HL-60/S4 (cell line): Measurements from ENCODE around the gene SPTSSB.

Source experiments
- in situ Hi-C: fragments of 300-500 bp; cut with MboI; formaldehyde crosslinking; loops from 2 replicates; pipeline ENCODE4 v1.14.3; 2022; ENCODE audit warnings: low sequenced_read_pairs

SPTSSB gene

DNA sequence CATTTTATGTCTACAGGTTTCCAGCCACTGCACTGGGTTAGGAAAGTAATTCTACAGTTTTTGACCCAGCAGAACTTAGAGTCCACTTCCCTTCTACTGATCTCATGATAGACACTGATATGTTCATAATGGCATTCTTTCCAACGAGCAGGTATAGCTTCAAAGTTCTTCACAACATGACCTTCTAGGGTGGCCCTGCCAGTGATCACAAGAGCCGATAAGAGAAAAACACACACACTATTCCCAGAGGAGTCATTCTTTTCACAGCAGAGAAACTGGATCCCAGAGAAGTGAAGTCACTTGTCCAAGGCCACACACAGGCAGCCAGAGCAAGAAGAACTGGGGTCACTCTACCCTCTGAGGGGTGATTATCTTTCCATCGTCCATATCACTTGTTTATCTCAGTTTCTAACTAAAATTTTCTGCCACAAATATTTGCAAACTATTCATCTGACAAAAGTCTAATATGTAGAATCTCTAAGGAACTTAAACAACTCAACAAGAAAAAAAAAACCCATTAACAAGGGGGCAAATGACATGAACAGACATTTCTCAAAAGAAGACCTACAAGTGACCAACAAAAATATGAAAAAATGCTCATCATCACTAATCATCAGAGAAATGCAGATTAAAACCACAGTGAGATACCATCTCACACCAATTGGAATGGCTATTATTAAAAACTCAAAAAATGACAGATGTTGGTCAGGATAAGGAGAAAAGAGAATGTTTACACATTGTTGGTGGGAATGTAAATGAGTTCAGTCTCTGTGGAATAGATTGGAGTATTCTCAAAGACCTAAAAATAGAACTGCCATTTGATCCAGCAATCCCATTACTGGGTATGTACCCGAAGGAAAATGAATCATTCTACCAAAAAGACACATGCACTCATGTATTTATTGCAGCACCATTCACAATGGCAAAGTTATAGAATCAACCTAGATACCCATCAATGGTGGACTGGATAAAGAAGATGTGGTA lies 31.5 kb downstream of the SPTSSB start:
- in situ Hi-C loops, result no loop called here

DNA sequence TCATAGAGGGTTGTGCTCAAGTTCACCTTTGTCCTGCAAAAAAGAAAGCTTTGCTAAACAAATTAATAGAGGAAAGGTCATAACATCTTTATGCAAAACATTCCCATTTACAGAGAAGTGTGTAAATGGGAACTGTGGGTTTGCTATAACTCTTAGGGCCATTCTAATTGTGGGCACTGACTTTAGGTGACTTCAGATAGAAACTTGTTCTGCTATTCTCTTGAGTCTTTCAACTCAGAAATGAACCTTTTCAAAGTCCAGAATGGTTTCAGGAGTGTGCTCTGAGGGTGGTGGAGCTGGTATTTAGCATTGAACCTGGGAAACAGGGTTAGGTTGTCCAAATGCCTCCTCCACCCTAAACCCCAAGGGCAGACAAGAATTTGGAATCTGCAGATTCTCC lies 34.0 kb downstream of the SPTSSB start:
- in situ Hi-C loops, result no loop called here

DNA sequence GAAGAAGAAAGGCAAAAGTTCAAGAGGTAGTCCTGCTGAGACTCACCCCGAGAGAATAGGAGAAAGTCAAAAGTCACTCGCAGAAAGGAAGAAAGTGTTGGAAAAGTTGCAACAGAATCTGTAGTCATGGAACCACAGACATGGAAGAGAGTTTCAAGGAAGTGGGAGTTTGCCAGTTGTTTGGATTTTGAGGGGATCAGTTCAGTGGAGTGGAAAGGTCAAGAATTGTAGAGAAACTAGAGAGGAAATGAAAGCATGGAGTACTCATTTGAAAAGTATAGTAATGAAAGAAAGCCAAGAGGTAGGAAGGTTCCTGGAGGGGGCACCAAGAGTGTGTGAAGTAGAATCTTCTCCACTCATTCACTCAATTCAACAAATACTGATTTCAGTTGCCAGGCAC lies 34.7 kb downstream of the SPTSSB start:
- in situ Hi-C loops, result no loop called here

DNA sequence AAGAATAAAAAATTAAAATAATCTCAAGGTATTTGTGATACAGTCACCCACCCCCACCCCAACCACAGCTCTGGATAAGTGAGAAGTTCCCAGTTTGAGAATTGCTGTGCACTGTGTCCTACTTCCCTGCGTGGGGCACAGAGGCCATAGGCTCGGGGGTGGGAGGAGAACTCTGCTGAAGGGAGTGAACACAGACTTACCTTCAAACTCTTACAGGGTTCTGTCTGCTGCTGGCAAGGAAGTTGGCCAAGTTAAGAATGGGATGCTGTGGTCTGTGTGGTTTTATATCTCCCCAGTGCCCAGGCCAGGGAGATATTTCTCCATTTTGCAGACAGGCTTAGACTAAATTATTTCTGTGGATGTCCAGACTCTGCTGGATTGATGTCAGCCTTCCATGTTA lies 37.6 kb downstream of the SPTSSB start:
- in situ Hi-C loops, result no loop called here

DNA sequence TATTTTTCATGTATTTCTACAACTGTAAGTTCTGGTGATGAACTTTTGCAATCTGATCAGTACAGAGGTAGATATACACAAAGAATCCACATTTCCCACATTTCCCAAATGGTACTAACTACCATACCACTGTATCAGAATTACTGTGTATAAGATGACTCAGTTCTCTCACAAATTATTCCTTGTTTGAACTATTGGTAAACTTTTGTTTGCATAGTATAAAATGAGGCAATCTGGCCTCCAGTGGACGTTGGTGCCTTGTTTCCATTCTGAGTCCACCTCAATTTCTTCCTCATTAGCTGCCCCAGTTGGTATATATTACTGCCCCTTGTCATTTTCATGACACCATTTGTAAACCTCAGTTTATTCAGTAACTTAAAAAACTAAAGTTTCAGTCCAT lies 38.5 kb downstream of the SPTSSB start:
- in situ Hi-C loops, result no loop called here

DNA sequence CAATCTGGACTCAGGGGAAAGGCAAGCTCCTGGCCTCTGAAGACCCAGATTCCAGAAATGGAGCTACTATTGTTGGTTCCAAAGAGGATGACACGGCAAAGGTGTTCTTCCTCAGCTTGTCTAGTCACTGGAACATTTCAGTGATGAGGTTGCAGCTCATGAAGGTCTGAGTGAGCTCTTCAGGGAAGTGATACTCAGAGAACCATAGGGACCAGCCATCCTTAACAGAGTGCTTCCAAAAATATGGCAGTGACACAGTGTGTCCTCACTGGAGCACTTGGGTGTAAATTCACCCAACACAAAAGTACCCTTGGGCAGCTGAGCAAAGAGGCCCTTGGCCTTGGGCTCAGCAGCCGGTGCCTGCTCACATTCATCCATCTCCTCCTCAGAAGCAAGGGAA lies 46.3 kb downstream of the SPTSSB start:
- in situ Hi-C loops, result no loop called here

DNA sequence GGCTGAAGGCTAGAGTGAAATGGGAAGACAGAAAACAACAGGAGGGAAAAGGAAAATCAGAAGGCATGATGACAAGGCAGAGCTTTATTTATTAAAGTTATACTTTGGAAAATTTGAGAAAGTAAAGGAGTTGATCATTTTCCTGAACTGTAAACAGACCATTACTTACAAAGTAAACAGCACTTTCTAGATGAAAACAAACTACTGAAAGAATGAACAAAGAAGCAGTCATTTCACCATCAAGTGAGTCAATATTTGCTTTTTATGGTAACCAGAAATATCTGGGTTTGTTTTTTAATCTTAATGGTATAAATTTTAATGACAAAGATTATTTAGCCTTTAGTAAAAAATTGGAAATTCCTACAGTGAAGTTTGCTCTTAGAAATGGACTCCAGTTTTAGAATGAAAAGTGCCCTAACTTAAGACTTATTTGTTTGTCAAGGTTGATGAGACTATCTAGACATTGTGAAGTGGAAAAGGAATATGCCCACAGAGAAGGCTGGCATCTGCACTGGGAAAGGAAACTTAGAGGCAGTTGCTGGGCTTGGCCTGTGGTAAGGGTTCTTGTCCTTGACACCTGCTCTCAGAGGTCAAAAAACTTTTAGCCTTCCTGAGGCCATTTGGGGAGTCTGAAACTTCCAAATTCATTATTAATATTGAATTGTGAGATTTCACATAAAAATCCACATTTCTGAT lies 47.2 kb downstream of the SPTSSB start:
- in situ Hi-C loops, result no loop called here

DNA sequence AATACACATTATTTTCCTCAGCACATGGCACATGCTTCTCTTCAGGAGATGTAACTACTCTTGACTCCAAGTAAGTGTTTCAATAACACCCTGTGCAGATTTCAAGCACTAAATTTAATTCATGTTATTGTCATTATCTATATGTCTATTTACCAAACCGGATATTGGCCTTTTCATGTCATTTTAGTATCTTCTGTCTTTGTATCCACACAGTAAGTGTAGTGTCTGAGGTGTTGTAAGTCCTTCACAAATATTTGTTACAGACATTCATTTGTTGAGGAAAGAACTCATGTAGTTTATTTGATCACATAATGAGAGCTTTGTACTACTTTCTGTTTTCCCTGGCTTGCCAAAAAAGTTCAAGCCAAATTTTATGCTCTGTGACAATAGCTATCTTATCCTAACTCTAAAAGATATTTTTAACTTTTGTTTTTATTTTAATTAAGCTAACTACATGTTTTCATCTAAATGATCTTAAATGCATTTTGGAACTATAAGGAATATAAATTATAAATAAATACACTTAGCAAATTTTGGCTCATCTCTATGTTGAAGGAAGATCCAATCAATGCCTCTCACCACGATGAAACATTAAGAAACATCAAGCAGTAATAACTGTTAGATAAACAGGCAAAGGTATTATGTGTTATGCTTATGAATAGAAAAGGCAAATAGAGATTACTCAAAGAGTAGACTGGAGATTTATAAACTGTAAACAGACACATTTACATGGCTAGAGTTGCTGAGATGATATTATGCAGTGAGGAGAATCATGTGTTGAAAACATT lies 48.3 kb downstream of the SPTSSB start:
- in situ Hi-C loops, result no loop called here

DNA sequence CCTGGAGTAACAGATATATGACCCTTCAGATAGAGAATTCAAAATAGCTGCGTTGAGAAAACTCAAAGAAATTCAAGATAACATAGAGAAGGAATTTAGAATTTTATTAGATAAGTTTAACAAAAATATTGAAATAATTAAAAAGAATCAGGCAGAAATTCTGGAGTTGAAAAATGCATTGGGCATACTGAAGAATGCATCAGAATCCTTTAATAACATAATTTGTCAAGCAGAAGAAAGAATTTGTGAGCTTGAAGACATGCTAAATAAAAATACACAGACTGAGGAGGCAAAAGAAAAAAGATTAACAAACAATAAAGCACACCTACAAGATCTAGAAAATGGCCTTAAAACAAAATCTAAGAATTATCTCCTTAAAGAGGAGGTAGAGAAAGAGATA lies 50.5 kb downstream of the SPTSSB start:
- in situ Hi-C loops, result no loop called here

DNA sequence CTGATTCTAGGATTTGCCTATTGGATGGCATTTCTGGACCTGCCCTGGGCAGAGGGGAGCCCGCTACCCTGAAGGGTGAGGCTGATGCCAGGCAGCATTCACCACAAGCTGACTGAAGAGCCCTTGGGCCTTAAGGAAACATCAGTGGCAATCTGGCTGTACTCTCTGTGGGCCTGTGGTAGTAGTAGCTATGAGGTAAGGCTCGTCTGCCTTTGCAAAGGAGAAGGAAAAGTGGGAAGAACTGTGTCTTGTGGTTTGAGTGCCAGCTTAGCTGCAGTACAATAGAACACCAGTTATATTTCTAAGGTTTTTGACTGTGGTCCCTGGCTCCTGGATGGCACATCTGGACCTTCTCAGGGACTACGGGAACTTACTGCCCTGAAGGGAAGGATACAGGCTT lies 51.5 kb downstream of the SPTSSB start:
- in situ Hi-C loops, result no loop called here

DNA sequence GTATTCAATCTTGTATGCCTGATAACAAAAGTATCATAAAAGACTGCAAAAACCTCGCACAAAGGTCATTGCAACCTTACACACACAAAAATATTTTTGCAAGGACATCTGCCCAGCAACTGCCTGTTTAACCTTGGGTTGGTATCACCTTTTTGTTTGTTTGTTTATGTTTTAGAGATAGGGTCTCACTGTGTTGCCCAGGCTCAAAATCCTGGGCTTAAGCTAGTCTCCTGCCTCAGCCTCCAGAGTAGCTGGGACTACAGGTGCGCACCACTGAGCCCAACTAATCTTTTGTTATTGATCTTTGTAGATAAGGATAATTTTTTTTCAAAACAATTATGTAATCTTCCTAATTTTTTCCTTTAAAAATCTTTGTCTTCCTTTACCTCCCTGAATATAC lies 54.2 kb downstream of the SPTSSB start:
- in situ Hi-C loops, result no loop called here

DNA sequence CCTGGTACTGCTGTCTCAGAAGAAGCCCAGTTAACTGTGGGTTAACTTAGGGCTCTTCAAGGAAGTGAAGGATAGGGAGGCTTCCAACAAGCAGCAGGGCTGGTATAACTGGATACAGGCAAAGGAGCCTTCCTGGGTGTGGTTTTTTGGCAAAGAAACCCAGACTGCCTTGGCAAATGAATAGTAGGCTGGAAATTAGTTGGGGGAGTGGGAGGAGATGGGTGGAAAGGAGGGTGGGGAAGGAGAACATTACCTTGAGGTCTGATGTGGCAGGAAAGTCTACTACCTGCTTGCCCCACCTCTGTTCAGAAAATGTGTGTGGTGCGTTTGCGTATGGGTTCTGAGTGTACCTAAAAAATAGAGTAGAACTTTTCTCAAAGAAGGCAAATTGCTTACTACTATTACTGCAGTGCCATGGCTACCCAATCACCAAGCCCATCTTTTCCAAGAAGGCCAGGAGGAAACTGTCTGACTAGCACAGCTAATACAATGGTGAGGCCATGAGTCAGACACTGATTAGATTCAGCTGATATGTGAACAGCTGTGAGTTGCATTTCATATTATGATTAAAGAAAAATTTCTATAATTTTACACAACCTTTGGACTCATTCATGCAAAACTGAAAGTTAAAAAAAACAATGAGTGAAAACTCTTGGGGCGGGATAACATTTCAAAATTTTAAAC lies 55.2 kb downstream of the SPTSSB start:
- in situ Hi-C loops, result no loop called here

DNA sequence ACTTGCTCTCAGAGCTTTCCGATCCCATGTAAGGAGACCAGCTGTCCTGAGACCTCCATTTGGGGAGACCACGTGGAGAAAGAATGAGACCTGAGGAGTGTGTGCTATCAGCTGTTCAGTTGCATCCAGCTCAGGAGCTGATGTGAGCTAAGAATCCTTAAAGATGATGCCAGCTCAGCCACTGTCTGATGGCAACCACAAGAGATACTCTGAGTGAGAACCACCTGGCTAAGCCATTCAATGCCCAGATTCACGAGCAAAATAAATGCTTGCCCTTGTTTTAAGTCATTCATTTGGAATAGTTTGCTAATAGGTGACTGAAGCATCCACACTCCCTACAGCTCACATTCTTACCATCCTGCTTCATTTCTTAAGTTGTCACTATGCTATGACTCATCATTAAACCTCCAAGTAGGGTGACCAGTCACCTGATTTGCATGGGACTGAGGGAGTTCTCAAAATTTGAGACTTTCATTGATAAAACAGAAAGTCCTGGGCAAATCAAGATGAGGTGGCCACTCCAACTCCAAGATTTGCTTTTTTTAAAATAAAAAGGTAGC lies 56.4 kb downstream of the SPTSSB start:
- in situ Hi-C loops, result no loop called here

DNA sequence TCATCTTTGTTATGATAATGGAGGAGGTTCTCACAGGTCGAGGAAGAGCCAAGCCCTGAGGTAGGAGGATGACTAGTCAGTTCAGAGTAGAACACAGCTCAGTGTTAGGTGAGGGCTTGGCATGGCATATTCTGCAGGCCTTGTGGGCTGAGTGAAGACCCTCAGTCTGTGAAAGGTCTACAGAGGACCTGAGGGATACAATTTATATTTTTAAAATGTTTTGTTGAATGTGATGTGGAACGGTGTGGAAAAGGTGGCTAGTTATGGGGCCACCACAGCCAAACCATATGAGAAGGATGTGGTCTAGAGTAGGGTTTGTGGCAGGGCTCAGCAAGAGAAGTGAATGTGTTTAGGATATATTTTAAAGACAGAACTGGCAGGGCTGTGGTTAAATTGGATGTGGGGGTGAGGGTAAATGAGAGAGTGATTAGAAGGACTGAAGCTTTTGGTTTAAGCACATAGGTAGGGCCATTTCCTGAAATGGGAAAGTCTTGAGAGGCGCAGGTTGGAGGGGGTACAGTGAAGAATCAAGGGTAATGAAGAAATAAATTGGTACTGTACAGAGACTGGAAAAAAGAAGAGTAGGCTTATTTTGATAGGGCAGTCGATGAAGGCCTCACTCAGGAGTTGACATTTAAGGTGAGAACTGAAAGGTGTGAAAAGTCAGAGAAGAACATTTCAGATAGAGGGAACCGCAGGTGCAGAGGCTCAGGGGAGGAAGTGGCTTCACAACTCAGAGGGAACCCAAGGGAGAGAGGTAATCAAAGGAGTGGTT lies 60.5 kb downstream of the SPTSSB start:
- in situ Hi-C loops, result no loop called here

DNA sequence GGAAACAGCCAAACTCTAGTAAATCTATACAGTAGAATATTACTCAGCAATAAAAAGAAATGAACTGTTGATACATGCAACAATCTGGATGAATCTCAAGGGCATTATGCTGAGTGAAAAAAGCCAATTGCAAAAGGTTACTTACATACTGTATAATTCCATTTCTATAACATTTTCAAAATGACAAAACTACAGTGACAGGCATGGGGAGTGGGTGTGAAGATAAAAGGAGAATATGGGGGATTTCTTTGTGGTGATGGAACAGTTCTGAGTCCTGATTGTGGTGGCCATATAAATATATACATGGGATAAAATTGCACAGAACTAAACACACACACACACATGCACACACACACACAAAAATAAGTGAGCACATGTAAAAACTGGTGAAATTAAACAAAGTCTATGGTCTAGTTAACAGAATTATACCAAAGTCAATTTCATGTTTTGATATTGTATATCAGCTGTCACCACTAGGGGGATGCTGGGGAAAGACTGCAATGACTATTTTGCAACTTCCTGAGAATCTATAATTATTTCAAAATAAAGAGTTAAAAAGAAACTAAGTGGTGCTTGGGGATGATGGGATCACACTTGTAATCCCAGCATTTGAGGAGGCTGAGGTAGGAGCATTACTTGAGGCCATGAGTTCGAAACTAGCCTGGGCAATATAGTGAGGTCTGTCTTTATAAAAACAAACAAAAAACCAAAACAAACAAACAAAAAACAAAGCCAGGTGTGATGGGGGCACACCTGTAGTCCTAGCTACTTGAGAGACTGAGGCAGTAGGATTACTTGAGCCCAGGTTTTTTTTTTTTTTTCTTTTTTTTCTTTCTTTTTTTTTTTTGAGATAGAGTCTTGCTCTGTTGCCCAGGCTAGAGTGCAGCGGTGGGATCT lies 66.0 kb downstream of the SPTSSB start:
- in situ Hi-C loops, result no loop called here

DNA sequence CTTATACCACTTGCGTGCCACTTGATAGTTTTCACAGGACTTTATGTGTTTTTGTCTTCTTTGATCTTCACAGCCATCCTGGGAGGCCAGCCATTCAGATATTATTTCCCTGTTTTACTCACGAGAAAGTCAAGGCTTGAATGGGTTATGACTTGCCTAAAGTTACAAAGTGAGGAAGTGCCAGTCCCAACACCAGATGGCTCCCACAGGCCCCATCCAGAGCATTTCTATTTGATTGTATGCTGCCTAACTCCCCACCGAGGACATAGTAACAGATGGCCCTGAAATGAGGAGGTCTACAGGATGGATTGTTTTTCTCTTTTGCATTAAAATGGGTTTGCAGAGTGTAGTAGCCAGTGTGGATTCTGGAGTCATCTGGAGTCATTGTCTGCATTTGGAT lies 74.5 kb downstream of the SPTSSB start:
- in situ Hi-C loops, result no loop called here

DNA sequence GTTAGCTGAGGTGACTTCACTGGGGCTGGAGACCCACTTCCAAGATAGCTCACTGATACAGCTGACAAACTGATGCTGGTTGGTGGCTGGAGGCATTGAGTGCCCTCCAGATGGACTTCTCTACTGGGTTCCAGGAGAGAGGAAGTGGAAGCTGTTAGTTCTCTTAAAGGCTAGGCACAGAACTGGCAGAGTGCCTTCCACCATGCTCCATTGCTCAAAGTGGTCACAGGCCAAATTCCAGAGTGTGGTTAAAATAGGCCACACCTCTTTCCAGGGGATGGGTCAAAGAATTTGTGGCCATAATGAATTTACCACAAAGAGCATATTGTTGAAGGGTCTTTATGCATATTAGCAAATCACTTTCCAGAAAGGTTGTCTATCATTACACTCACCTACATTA lies 76.0 kb downstream of the SPTSSB start:
- in situ Hi-C loops, result no loop called here
